MCF 10A (cell line): Measurements from ENCODE around the gene ISM1. TPM values are rescaled to one million over a fixed set of nuclear protein-coding genes. Genes with fewer than 3 reads are reported as not detected.

Source experiments
- BruUV-seq: library from RNA; stranded (reverse); fragments of 400-500 nt; replicated peaks from 2 replicates; lab custom pipeline; 2021; lab: Mats Ljungman, UMichigan
- CTCF ChIA-PET: fragments of 300-600 bp; sonication (Branson Sonifier 250); formaldehyde crosslinking; extraction: SDS; loops from one replicate; lab custom pipeline; 2021; ENCODE audit warnings: antibody characterized with exemption, inconsistent platforms; lab: Yijun Ruan, JAX
- POLR2A ChIA-PET: fragments of 300-600, 350-650 bp; sonication (Branson Sonifier 250); formaldehyde crosslinking; extraction: SDS; loops from one replicate; lab custom pipeline; 2020; ENCODE audit warnings: antibody characterized with exemption, inconsistent platforms; lab: Yijun Ruan, JAX
- DNase-seq: peaks from one replicate; pipeline ENCODE4 v3.0.0-alpha.2; 2018; ENCODE audit not compliant: unreplicated experiment
- H3K27ac Mint-ChIP-seq: one replicate; pipeline ENCODE4 v1.8.0; 2022; ENCODE audit warnings: mild to moderate bottlenecking, low read depth, mixed read lengths; ENCODE audit not compliant: unreplicated experiment
- H3K27me3 Mint-ChIP-seq: one replicate; pipeline ENCODE4 v1.8.0; 2022; ENCODE audit warnings: mixed read lengths; ENCODE audit not compliant: insufficient read depth, unreplicated experiment
- H3K36me3 Mint-ChIP-seq: one replicate; pipeline ENCODE4 v1.8.0; 2022; ENCODE audit warnings: mild to moderate bottlenecking, moderate library complexity, mixed read lengths; ENCODE audit not compliant: insufficient read depth, unreplicated experiment
- H3K4me1 Mint-ChIP-seq: one replicate; pipeline ENCODE4 v1.8.0; 2022; ENCODE audit warnings: mixed read lengths; ENCODE audit not compliant: insufficient read depth, unreplicated experiment
- H3K4me3 Mint-ChIP-seq: one replicate; pipeline ENCODE4 v1.8.0; 2022; ENCODE audit warnings: mild to moderate bottlenecking, moderate library complexity, mixed read lengths; ENCODE audit not compliant: unreplicated experiment
- H3K9me3 Mint-ChIP-seq: one replicate; pipeline ENCODE4 v1.8.0; 2022; ENCODE audit warnings: mixed read lengths; ENCODE audit not compliant: unreplicated experiment
- CTCF ChIP-seq: fragments of 200-600 bp; IDR thresholded peaks from one replicate; pipeline ENCODE4 v1.8.0; 2022; ENCODE audit warnings: antibody characterized with exemption, mild to moderate bottlenecking; ENCODE audit not compliant: unreplicated experiment
- intact Hi-C: fragments of 100-400 bp; cut with micrococcal nuclease; formaldehyde crosslinking; loops from 2 replicates; pipeline ENCODE4 v1.14.1; 2022
- total RNA-seq: library from RNA; stranded (reverse); gene quantifications from 2 replicates; pipeline ENCODE4 v1.2.3, GENCODE V29; 2022

The ISM1 gene
- total RNA-seq, 1 experiment from 2014 or later: 1.0 TPM

GRCh38 chr20:13338999-13339411 lies 117.9 kb downstream of the ISM1 start:
- no peak for DNase-seq
- H3K27ac Mint-ChIP-seq: no peak overlapping the region
- intact Hi-C loops: no loop called here

GRCh38 chr20:13340088-13340487 lies 119.0 kb downstream of the ISM1 start:
- Mint-ChIP-seq H3K36me3 (no peaks in the 10 kb centered on the region), H3K4me3 (no peak overlapping the region), H3K27ac (no peak overlapping the region), H3K27me3 (no peaks in the 10 kb centered on the region), H3K9me3 (peaks cover 5% of the 10 kb centered on the region), H3K4me1 (peaks cover 11% of the 10 kb centered on the region)
- intact Hi-C loops: no loop called here
- no peak for TF ChIP-seq CTCF
- DNase-seq: peak; percentile 25
- CTCF ChIA-PET: interaction anchor here (0.6 to 3.6 kb wide), 7 partner anchors 15 to 1635 kb away, joined by 3 to 18 read pairs (median 4); no protein-coding TSS in a partner anchor
- POLR2A ChIA-PET: interaction anchor here (0.8 kb wide), 1 partner anchor 29 kb away, joined by 3 read pairs; no protein-coding TSS in a partner anchor
- no TSS peak for BruUV-seq

More at GRCh38 chr20:13338999-13339411, 117.9 kb downstream of the ISM1 start:
- Mint-ChIP-seq H3K36me3 (no peaks in the 10 kb centered on the region), H3K27me3 (no peaks in the 10 kb centered on the region), H3K4me1 (peaks cover 11% of the 10 kb centered on the region), H3K9me3 (peaks cover 2% of the 10 kb centered on the region), H3K4me3 (no peak overlapping the region)
- no peak for TF ChIP-seq CTCF
- POLR2A ChIA-PET: no interaction called here
- CTCF ChIA-PET: interaction anchor here (0.7 to 3.6 kb wide), 4 partner anchors 30 to 207 kb away, joined by 3 to 18 read pairs (median 7); no protein-coding TSS in a partner anchor
- BruUV-seq: no TSS peak

GRCh38 chr20:13341737-13342393 lies 120.8 kb downstream of the ISM1 start:
- no peak overlapping the region for H3K27ac Mint-ChIP-seq
- no peak for TF ChIP-seq CTCF
- H3K36me3 Mint-ChIP-seq: no peaks in the 10 kb centered on the region
- no peak overlapping the region for H3K4me3 Mint-ChIP-seq
- ChIA-PET CTCF (interaction anchor here (0.6 to 3.6 kb wide), 8 partner anchors 9 to 478 kb away, joined by 3 to 18 read pairs (median 4); no protein-coding TSS in a partner anchor), POLR2A (no interaction called here)
- H3K4me1 Mint-ChIP-seq: no peaks in the 10 kb centered on the region
- H3K9me3 Mint-ChIP-seq: peaks cover 5% of the 10 kb centered on the region
- no peaks in the 10 kb centered on the region for H3K27me3 Mint-ChIP-seq
- BruUV-seq: no TSS peak
- DNase-seq: no peak
- intact Hi-C loops: no loop called here

GRCh38 chr20:13342469-13343242 lies 121.6 kb downstream of the ISM1 start:
- Mint-ChIP-seq H3K9me3 (peaks cover 5% of the 10 kb centered on the region), H3K27me3 (no peaks in the 10 kb centered on the region), H3K27ac (no peak overlapping the region), H3K36me3 (no peaks in the 10 kb centered on the region), H3K4me1 (no peaks in the 10 kb centered on the region), H3K4me3 (no peak overlapping the region)
- ChIA-PET CTCF (interaction anchor here (0.6 to 2.8 kb wide), 9 partner anchors 8 to 477 kb away, joined by 3 to 12 read pairs (median 4); no protein-coding TSS in a partner anchor), POLR2A (interaction anchor here (0.5 kb wide), 1 partner anchor 12 kb away, joined by 3 read pairs; no protein-coding TSS in a partner anchor)
- no TSS peak for BruUV-seq
- no peak for DNase-seq
- TF ChIP-seq CTCF: no peak
- intact Hi-C loops: no loop called here
